Heart left ventricle (tissue), 13 donors: ENCODE measurements around the gene KLHL15.

Experiments
- POLR2A ChIP-seq, 2 donors: fragments of 450-650 bp; IDR thresholded peaks; one replicate each; pipeline ENCODE4 v1.6.1; 2017; ENCODE audit warnings: antibody characterized with exemption in 2 of 2, mild to moderate bottlenecking in 2 of 2, moderate library complexity in 2 of 2
- TF ChIP-seq, protein P1 (sequence below), 12 donors: fragments of 200-600 bp; sonication (generic) in 4 of 12; IDR thresholded peaks; one replicate each; pipeline versions ENCODE4 v1.5.0 to v1.8.0; 2018 to 2022; ENCODE audit warnings: antibody characterized with exemption in 12 of 12, mild to moderate bottlenecking in 5 of 12
- donor health status: ischemic (EF 13 %, LVEDD 7.1; RV severe dilation, severe dysfunction).
- donor health status: DM: no; HTN: yes; CAD: no.
- donor health status: DM: no; HTN: no; CAD: no.
- donor health status: ischemic (EF 25% LVEDD 6.9; RV normal size, moderate dysfunction).
- donor health status: ischemic (EF 25% LVEDD 5.7; RV mildly dilated, moderate dysfunction).
- donor health status: ischemic (EF 35%, LVEDD 5.7; RV mildly dilated, moderate dysfunction).
- donor health status: nonischemic (EF 11% LVEDD 7.7; RV severe dilation, severe dysfunction).
- donor health status: DM: yes; HTN: yes; CAD: no.
- donor health status: PGD.
- donor health status: ischemic (EF 29% LVEDD 5.4; RV normal size, mild dysfunction).
- donor health status: nonischemic (EF 23%, LVEDD 6.1; RV moderate dilation, normal function).

DNA sequence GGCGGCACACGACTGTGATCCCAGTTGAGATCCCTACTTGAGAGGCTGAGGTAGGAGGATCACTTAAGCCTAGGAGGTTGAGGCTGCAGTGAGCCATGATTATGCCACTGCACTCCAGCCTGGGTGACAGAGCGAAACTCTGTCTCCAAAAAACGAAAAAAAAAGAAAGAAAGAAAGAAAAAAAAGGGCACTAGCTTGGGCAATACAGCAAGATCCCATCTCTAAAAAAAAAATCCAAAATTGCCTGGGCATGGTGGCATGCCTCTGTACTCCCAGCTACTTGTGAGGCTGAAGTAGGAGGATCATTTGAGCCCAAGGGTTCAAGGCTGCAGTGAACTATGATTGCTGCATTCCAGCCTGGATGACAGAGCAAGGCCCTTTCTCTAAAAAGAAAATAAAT, 10.7 kb upstream of the KLHL15 start:
- TF ChIP-seq, protein P1, sequence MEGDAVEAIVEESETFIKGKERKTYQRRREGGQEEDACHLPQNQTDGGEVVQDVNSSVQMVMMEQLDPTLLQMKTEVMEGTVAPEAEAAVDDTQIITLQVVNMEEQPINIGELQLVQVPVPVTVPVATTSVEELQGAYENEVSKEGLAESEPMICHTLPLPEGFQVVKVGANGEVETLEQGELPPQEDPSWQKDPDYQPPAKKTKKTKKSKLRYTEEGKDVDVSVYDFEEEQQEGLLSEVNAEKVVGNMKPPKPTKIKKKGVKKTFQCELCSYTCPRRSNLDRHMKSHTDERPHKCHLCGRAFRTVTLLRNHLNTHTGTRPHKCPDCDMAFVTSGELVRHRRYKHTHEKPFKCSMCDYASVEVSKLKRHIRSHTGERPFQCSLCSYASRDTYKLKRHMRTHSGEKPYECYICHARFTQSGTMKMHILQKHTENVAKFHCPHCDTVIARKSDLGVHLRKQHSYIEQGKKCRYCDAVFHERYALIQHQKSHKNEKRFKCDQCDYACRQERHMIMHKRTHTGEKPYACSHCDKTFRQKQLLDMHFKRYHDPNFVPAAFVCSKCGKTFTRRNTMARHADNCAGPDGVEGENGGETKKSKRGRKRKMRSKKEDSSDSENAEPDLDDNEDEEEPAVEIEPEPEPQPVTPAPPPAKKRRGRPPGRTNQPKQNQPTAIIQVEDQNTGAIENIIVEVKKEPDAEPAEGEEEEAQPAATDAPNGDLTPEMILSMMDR (IDR thresholded peaks at IDR 0.05): no peak
- no peak for TF ChIP-seq POLR2A (IDR thresholded peaks at IDR 0.05)
